Measurements from ENCODE around the gene KRTAP3-1.
"Not testable (repeated sequence)": the region's sequence is repeated elsewhere in the genome, so short reads cannot be mapped to it uniquely, and the experiment has no call there.

The KRTAP3-1 gene

DNA sequence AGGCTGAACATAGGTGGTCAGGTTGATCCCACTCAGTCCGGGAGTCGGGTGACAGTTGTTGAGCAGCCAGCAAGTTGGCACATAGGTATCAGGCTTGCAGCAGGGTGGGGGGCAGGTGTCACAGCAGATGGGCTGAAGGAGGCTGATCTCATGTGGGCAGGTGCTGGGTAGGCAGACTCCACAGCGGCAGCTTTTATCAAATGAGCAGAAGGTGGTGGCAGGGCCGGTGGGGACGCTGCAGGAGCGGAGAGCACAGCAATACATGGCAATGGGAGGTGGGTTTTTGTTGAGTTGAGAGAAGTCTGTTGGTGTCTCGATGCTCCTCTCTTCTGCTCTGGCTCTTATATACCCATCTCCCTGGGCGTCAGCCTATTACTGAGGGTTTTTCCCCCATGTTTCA is at the start of gene KRTAP3-1:
Gene KRTAP3-1, minus strand, starts transcription at position 318 of the 400 bp plus-strand sequence. Its CDS starts 54 bp downstream, at position 264.
- DNase-seq (ENCODE audit: low read depth), result no peak

DNA sequence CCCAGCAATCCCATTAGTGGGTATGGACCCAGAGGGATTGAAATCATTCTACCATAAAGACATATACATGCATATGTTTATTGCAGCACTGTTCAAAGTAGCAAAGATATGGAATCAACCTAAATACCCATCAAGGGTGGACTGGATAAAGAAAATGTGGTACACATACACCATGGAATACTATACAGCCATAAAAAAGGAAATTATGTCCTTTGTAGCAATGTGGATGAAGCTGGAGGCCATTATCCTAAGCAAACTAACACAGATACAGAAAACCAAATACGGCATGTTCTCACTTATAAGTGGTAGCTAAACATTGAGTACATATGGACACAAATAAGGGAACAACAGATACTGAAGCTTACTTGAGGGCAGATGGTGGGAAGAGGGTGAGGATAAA is 48.6 kb upstream of the KRTAP3-1 start:
- DNase-seq (ENCODE audit: low read depth), result no peak

DNA sequence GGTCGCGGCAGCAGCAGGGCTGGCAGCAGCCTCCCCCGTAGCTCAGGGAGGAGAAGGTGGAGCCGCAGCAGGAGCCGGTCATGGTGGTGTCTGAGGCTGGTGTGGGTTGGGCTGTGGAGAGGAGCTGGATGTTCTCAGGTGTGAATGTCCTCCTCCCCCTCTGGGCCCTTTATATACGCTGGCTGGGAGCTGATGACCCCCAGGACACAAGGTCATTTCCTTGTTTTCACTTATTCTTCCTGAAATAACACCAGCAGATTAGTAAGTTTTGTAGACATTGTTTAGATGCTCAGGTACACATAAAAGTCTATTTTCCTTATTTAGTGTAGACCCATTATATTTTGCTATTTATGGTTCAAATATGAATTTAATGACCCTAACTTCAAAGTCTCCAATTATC is 46.2 kb upstream of the KRTAP3-1 start, which contains the start of gene KRTAP2-2:
Gene KRTAP2-2, minus strand, starts transcription at position 101 of the 400 bp plus-strand sequence. Its CDS starts 19 bp downstream, at position 82.
- not testable (repeated sequence) for DNase-seq (ENCODE audit: low read depth)

DNA sequence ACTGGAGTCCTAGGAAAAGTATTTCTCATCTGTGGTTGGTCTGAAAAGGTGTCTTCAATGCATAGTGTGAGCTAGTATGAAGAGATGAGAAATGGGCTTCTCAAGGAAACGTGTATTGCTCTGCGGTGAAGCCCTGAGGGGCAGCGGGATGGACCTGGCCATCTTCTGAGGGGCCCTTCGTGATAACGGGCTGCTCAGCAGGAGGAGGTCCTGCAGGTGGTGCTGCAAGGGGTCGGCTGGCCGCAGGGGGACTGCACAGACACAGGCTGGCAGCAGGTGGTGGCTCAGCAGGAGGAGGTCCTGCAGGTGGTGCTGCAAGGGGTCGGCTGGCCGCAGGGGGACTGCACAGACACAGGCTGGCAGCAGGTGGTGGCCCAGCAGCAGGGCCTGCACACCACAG is 45.6 kb upstream of the KRTAP3-1 start:
- not testable (repeated sequence) for DNase-seq (ENCODE audit: low read depth)

DNA sequence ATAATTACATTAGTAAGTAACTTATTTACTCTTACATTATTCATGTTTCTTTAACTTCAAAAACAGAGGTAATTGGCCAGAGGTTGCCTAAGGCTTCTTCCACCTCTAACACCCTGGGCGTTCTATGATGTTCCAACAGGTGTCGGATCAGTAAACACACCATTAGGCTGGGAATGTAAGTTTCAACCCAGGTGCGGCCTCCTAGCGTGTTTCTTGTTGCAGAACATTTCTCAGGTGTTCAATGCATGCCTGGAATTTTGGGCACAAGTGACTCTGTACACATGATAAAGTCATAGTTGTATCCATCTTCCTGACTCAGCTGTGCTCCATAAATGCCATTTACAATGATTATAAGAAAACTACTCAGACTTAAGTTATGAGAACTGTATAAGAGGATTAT is 45.1 kb upstream of the KRTAP3-1 start:
- no peak for DNase-seq (ENCODE audit: low read depth)

DNA sequence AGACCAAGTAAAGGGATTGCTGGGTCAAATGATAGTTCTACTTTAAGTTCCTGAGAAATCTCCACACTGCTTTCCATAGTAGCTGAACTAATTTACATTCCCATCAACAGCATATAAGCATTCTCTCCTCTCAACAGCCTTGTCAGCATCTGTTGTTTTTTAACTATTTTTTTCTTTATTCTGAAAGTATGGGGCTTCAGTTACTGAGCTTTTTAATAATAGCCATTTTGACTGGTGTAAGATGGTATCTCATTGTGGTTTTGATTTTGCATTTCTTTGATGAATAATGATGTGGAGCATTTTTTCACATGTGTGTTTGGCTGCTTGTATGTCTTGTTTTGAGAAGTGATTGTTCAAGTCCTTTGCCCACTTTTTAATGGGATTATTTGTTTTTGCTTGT is 43.6 kb upstream of the KRTAP3-1 start:
- no peak for DNase-seq (ENCODE audit: low read depth)

DNA sequence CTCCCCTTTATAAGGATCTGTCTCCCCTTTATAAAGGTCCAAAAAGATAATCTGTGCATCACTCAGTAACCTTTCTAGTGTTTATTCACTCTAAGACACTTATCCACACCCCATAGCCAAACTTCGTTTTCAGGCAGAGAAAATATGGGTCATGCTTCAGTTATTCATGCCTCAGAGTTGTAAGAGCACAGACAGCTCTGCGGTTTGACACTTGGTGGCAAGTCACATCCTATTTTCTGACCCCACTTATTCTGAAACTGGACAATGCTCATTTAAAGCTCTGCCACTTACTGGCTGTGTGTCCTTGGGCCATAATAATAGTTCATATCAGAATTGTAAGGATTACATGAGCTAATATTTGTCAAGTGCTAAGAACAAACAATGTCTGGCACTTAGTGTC is 40.2 kb upstream of the KRTAP3-1 start:
- no peak for DNase-seq (ENCODE audit: low read depth)

DNA sequence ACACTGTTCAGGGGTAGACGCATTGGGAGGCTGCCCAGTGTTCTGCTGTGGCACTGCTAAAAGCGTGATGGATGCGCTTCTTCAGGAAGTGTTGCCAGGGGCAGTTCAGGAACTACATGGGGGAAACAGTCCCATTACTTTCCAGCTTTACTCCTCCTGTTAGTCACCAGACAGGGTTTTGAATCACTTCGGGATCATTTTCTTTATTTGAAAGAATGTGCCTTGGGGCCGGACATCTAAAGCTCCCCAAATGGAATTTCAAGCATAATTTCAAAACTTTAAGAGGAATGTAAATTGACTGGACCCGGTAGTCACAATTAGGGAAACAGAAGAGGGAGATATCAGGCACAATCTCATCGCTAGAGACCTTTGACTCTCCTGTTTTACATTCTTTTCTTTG is 39.5 kb upstream of the KRTAP3-1 start:
- no peak for DNase-seq (ENCODE audit: low read depth)

DNA sequence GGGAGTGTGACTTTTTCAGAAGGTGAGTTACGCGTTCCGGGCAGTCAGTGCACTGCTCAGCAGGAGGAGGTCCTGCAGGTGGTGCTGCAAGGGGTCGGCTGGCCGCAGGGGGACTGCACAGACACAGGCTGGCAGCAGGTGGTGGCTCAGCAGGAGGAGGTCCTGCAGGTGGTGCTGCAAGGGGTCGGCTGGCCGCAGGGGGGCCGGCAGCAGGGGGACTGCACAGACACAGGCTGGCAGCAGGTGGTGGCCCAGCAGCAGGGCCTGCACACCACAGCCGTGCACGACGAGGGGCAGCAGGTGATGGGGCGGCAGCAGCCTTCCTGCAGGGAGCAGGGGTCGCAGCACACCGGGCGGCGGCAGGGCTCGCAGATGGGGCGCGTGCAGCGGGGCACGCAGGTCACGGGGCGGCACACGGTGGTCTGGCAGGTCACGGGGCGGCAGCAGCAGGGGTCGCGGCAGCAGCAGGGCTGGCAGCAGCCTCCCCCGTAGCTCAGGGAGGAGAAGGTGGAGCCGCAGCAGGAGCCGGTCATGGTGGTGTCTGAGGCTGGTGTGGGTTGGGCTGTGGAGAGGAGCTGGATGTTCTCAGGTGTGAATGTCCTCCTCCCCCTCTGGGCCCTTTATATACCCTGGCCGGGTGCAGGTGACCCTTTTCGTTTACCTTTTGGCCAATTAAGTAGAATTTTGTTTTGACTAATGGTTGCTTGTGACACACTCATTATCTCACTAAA is 38.0 kb upstream of the KRTAP3-1 start, which contains the start of gene KRTAP2-1:
Gene KRTAP2-1, minus strand, starts transcription at position 582 of the 731 bp plus-strand sequence. Its CDS starts 49 bp downstream, at position 533.
- DNase-seq (ENCODE audit: low read depth), result not testable (repeated sequence)

DNA sequence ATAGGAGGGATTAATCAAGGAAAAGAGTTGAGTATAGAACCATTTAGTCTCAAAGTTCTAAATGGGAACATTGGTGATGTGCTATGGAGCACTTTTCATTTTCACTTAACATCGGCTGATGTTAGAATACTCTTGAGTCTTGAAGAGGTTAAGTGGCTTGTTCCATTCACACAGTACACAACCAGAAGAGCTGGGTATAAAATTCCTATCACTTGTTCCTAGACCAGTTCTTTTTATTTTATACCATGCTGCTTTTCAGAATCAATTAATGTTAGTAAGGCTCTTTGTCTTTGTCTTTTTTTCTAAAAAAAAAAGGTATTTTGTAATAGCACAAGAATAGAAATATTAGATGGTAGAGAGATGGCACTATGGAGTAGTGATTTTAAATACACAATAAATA is 34.0 kb upstream of the KRTAP3-1 start:
- DNase-seq (ENCODE audit: low read depth), result no peak

DNA sequence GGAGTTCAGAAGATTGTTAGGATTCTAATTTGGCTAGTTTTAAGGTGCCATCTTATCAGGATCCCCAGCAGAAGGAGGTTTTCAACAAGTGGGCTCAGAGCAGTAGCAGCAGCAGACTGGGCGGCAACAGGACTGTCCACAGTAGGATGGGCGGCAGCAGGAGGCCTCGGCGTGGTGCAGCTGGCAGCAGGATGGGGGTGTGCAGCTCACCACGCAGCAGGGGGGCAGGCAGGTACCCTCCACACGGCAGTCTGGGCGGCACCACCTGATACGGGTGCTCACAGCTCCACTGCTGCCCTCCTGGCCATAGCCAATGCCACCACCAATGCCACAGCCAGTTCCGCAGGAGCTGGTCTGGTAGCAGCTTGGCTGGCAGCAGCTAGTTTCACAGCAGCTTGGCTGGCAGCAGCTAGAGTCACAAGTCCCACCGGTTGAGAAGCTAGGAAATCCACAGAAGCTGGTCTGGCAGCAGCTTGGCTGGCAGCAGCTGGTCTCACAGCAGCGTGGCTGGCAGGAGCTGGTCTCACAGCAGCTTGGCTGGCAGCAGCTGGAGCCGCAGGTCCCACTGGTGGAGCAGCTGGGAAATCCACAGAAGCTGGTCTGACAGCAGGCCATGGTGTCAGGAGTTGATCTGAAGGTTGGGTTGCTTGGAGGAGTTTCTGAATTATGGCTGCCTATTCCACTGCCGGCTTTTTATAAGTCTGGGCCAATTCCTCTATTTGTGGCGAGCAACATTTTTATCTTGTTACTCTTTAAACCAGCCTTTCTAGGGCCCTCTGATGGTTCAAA is 32.0 kb upstream of the KRTAP3-1 start, which contains the start of gene KRTAP1-1:
Gene KRTAP1-1, minus strand, starts transcription at position 668 of the 789 bp plus-strand sequence. Its CDS starts 53 bp downstream, at position 615.
- not testable (repeated sequence) for DNase-seq (ENCODE audit: low read depth)

DNA sequence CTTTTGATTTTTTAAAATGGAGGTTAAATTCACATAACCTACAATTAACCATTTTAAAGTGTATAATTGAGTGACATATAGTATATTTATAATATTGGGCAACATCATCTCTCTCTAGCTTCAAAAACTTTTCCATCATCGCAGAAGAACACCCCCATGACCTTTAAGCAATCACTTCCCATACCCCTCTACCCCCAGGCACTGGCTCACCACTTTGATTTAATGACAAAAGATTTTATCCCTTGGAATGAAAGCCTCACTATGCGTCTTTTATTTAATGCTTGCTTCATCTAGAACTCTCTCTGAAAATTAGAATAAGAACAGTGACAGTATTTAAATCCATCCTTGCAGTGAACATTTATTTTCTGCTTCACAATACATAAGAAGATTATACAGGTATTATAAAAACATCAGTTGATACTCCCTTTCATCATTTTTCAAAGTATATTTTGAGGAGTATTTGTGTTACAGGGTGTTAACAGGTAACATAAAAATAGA is 29.0 kb upstream of the KRTAP3-1 start:
- DNase-seq (ENCODE audit: low read depth), result no peak

DNA sequence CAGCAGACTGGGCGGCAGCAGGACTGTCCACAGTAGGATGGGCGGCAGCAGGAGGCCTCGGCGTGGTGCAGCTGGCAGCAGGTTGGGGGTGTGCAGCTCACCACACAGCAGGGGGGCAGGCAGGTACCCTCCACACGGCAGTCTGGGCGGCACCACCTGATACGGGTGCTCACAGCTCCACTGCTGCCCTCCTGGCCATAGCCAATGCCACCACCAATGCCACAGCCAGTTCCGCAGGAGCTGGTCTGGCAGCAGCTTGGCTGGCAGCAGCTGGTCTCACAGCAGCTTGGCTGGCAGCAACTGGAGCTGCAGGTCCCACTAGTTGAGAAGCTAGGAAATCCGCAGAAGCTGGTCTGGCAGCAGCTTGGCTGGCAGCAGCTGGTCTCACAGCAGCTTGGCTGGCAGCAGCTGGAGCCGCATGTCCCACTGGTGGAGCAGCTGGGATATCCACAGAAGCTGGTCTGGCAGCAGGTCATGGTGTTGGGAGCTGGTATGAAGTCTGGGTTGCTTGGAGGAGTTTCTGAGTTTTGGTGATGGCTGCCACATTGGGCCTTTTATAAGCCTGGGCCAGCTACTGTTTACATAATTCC is 25.5 kb upstream of the KRTAP3-1 start, which contains the start of gene KRTAP1-3:
Gene KRTAP1-3, minus strand, starts transcription at position 529 of the 590 bp plus-strand sequence. Its CDS starts 53 bp downstream, at position 476.
- DNase-seq (ENCODE audit: low read depth), result not testable (repeated sequence)

DNA sequence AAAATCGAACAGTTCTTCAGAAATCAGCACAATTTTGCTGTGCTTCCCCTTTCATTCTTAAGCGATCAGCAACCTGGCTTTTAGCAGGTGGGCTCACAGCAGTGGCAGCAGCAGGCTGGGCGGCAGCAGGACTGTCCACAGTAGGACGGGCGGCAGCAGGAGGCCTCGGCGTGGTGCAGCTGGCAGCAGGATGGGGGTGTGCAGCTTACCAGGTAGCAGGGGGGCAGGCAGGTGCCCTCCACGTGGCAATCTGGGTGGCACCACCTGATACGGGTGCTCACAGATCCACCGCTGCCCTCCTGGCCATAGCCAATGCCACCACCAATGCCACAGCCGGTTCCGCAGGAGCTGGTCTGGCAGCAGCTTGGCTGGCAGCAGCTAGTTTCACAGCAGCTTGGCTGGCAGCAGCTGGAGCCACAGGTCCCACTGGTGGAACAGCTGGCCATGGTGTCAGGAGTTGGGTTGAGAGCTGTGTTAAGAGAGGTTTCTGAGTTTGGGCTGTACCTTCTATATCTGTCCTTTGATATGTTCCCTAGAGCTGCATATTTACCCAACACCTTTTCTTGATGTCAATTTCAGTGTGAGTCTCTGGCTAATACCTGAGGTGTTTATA is 20.8 kb upstream of the KRTAP3-1 start, which contains the start of gene KRTAP1-4:
Gene KRTAP1-4, minus strand, starts transcription at position 563 of the 613 bp plus-strand sequence. Its CDS starts 117 bp downstream, at position 446.
- DNase-seq (ENCODE audit: low read depth), result no peak

DNA sequence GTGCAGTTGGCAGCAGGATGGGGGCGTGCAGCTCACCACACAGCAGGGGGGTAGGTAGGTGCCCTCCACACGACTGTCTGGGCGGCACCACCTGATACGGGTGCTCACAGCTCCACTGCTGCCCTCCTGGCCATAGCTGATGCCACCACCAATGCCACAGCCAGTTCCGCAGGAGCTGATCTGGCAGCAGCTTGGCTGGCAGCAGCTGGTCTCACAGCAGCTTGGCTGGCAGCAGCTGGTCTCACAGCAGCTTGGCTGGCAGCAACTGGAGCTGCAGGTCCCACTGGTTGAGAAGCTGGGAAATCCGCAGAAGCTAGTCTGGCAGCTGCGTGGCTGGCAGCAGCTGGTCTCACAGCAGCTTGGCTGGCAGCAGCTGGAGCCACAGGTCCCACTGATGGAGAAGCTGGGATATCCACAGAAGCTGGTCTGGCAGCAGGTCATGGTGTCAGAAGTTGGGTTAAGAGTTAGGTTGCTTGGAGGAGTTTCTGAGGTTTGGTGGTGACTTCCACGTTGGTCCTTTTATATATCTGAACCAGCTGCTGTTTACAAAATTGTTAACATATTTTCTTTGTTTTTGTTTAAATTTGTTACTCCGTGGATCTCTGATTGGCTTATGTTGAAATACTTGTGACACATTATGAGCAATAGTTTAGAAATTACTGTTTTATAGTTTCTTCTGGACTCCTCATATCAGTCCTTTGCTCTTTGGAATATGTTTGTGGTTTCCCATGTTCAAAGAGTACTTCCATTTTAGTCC is 18.0 kb upstream of the KRTAP3-1 start, which contains the start of gene KRTAP1-5:
Gene KRTAP1-5, minus strand, starts transcription at position 494 of the 757 bp plus-strand sequence. Its CDS starts 53 bp downstream, at position 441.
- DNase-seq (ENCODE audit: low read depth), result peak; percentile 80

DNA sequence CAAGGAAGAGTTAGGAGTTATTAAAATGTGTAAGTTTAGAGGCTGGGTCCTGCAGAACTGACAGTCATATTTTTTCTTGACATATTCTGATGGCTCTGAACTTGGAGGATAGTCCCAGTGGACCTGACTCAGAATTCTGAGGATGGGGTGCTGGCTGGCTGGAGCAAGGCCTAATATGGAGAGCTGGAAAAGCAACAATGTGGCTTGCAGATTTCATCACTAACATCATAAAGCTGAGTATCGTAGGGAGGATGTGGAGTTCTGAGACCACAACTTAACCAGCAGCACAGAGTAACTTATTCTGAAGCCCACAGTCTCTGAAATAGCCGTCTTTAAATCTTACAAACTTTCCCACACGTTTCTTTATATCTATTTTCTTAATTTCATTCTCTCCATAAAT is 15.8 kb upstream of the KRTAP3-1 start:
- peak; percentile 24 for DNase-seq (ENCODE audit: low read depth)

DNA sequence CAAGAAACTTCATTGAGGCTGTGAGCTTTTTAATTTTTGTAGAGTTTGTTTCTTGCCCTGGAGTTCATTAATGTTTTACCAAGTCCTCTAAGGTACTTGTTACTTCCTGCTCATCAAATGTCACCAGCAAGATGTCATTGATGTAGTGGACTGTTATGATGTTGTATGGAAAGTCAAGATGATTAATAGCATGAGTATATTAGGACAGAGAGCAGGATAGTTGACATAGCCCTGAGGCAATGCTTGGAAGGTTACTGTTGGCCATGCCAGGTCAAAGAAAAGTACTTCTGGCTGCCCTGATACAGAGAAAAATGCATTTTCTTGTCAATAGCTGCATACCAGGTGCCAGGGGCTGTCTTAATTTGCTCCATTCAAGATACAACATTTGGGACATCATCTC is 11.4 kb upstream of the KRTAP3-1 start:
- DNase-seq (ENCODE audit: low read depth), result no peak

DNA sequence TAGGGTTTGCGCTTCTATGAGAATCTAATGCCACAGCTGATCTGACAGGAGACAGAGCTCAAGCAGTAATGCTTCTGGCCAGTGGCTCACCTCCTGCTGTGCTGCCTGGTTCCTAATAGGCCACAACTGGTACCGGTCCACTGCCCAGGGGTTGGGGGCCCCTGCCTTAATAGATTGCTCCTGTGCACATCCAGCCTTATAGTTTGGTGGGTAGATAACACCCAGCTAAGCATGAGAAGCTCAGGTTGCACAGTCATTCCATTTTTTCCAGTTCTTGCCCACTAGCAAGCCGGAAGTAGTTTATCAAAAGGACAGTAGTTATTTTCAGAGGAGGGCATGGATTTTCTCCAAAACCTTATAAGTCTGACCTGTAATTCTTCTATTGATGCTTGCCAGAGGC is 10.5 kb upstream of the KRTAP3-1 start:
- DNase-seq (ENCODE audit: low read depth), result no peak

DNA sequence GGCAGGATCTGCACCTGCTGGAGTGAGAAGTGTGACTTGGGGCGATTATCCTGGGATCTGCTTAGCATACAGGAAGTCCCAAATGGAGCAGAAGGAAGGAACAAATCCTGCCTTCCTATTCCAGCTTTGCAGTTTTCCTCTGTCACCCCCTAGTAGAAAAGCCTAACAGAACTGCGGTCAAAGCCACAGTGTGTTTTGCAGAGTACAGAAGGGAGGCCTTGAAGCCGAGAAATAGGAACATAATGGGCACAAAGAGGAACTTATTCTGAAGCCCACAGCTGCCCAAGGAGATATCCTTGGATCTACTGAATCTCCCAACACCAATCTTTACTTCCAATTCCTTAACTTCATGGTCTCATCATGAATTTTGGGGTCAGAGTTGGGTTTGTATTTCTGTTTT is 9.6 kb upstream of the KRTAP3-1 start:
- no peak for DNase-seq (ENCODE audit: low read depth)

DNA sequence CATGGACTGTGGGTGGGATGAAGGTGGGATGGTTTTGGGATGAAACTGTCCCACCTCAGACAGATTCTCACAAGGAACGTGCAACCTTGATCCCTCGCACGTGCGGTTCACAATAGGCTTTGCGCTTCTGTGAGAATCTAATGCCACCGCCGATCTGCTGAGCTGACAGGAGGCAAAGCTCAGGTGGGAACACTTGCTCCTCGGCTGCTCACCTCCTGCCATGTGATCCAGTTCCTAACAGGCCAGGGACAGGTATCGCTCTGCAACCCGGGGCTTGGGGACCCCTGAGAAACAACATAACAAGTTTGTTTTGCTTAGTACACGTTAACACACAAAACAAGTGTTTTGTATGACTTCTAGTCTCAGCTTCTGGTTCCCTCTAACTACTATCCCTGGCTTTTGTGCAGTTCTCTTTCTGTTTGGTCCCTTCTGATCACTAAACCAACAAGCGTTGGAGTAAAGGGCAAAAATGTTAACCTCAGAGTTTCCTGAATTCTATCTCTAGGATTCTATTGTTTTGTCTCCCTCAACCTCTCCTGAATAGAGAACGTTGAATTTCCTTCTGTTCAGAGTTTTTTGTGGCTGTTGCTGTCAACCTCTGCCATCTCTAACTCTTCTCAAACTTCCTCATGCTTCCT is 7.8 kb upstream of the KRTAP3-1 start:
- DNase-seq (ENCODE audit: low read depth), result no peak
